GM19397 (cell line): ENCODE measurements around the gene SND1.
A peak's percentile ranks its signal among the peaks of the same experiment; 100 is the strongest.

ENCODE experiments used
- ATAC-seq: cut with Tn5 transposase; IDR thresholded peaks from one replicate; pipeline ENCODE4 v1.9.1; 2021; ENCODE audit warnings: mild to moderate bottlenecking, moderate library complexity; ENCODE audit not compliant: unreplicated experiment

The SND1 gene

DNA sequence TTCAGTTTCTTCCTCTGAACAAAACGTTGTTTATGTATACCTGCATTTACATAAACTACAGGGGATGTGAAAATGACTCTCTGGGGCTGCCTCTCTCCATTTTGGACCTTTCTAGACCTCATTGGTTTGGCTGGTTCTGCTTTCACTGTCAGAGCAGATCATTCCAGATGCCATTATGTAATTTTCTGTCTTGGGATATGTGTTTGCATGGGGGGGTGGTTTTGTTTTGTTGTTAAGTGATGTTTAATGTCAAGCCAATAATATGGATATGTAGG lies 206.9 kb downstream of the SND1 start:
- no peak for ATAC-seq

DNA sequence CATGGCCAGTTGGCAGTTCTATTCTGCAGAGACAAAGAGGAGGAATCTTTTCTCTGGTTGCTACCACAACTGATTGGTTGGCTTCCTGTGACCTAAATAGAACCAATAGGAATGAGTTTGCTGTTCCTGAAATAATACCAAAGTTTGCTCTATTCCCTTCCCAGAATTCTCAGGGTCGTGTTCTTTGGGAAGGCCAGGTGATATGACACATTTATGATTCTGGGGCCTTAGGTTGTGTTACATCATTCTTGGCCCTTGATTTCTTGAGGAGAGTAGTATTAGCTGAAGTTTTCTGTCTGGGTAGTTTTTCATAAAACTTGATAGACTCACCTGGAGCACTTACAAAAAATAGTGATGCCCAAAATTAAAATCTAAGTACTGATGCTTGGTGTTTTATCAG lies 207.3 kb downstream of the SND1 start:
- ATAC-seq = no peak

DNA sequence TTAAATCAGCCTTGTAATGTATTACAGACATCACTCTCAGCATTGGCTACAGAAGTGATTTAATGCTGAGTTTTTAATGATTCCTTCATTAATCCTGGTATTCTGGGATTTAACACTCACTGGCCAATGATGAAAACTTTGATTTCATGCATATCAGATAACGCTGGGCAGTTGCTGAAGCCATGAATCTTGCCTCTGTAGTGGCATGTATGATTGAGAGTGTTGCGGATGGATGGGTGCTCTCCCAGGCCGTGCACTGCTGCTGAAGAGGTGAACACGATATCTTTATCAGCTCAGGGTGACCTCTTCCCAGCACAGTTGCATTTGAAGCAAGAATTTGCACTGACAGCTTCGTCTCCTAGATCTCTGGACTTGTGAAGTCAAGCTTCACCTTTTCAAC lies 210.5 kb downstream of the SND1 start:
- ATAC-seq = no peak

DNA sequence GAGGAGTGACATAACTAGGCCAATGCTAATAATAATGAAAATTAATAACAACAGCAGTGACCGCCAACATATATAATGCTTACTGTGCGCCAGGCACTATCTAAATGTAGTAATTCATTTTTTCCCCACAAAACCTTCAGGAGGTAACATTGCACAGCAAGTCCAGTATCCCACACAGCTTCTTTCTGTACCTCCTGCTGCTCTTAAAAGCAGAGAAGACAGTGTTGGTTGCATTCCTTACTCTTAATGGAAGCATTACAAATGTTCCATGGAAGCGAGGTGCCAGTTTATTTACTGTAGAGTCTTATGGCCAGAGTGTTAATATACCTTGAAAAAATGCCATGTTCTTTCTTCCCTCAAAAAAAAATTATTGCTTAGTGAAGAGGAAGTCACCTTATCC lies 211.1 kb downstream of the SND1 start:
- ATAC-seq = no peak

DNA sequence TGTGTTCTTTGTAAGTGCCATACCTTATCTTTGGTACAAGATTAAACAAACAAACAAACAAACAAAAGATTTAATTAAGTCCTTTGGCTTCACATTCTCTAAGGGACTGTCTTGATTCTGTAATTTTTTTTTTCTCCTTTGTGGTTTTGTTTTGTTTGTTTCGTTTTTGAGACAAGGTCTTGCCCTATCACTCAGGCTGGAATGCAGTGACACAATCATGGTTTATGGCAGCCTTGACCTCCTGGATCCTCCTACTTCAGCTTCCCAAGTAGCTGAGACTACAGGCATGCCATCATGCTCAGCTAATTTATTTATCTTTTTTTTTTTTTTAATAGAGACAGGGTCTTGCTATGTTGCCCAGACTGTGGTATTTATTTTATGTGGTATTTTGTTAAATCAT lies 213.5 kb downstream of the SND1 start:
- ATAC-seq = no peak

DNA sequence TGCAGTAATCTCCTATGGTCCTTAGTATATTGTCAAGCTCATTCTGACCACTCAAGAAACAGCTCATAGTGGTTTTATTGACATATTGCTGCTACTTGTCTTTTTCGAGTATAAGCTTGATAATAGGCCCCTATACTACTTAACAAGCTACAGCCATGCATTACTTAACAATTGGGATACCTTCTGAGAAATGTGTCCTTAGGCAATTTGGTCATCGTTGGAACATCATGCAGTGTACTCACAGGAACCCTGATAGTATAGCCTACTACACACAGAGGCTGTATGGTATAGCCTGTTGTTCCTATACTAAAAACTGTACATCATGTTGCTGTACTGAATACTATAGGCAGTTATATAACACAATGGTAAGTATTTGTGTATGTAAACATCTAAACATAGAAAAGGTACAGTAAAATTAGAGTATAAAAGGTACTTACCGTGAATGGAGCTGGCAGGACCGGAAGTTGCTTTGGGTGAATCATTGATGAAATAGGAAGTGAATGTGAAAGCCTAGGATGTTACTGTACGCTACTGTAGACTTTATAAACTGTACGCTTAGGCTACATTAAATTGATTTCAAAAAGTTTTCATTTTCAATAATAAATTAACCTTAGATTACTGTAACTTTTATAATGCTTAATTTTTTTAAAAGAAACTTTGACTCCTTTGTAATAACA lies 218.4 kb downstream of the SND1 start:
- ATAC-seq = peak; percentile 73

DNA sequence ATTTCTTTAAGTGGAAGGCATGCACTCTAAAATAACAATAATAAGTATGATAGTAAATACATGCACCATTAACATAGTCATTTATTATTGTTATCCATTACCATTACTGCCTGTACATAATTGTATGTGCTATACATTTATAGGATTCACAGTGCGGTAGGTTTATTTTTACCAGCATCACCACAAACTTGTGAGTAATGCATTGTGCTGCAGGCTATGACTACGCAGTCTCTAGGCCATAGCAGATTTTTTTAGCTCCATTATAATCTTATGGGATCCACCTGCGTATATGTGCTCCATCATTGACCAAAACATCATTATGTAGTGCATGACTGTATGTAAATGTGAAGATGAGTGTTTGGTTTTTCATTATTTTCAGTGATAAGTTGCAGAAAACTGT lies 219.2 kb downstream of the SND1 start:
- no peak for ATAC-seq

DNA sequence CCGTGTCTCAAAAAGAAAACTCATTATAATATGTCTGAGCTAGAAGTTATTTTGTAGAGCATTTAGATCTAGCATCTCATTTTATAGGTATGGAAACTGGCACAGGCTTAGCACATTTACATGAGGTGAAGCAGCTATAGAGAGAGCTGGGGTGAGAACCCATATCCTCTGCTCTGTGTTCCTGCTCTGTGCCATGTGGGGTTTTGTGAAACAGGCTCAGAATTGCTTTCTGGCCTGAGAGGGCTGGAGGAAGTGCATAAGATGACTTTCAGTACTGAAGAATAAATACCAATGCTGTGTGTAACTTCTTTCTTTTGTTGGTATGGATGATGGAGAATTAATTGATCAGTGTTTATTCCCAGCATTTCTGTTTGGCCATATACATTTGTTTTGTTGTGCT lies 220.1 kb downstream of the SND1 start:
- ATAC-seq = peak; percentile 58

DNA sequence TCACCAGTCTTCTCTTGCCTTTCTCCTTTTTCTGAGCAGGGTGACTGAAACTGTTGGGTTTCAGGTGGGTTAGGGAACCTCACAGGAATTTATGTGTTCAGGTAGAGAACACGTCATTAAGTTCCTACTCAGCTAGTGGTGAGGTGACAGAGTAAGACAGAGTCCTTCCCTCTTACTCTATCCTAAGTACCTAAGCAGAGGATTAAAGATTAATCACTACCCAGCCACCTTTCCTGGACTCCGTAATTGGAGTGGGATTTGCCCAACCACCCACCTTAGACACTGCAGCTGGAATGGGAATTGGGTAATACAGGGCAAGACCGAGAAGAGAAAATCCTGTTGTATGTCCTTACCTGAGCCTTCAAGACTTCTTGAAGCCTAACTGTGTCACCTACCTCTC lies 221.2 kb downstream of the SND1 start:
- no peak for ATAC-seq

DNA sequence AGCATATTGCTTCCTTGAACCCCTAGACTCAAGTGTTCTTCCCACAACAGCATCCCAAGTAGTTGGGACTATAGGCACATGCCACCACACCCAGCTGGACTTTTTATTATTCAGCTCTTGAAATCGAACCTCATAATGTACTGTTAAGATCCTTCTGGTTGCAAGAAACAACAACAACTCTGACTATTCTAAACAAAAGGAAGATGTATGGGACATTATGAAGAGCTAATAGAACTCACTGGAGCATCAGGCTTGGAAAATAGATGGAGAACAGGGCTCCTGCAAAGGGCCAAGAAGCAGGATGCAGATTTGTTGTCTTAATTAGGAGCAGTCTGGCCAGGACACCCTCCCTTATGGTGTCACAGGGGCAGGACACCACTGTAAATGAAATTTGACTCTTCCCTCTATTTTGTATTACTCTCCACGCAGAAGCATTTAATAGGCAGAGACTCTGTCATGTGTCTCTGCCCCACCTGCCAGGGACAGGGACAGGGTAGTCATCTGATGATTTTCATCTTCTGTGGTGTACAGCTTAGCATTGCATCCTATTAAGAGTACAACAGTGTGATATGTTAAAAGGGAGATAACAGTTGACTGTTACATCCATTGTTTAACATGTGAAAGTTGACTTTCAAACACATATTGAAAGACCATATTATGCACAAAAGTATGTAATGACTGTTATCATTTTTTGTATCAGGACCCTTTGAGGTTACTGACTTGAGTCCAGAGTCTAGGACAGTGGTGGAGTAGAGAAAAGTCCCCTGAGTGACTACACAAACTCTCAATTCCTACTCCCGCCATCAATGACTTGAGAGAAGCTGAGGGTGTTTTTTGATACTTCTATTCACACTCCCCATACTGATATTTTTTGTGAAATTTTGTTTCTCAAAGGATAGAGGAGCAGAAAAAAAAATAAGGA lies 222.0 kb downstream of the SND1 start:
- ATAC-seq = no peak

DNA sequence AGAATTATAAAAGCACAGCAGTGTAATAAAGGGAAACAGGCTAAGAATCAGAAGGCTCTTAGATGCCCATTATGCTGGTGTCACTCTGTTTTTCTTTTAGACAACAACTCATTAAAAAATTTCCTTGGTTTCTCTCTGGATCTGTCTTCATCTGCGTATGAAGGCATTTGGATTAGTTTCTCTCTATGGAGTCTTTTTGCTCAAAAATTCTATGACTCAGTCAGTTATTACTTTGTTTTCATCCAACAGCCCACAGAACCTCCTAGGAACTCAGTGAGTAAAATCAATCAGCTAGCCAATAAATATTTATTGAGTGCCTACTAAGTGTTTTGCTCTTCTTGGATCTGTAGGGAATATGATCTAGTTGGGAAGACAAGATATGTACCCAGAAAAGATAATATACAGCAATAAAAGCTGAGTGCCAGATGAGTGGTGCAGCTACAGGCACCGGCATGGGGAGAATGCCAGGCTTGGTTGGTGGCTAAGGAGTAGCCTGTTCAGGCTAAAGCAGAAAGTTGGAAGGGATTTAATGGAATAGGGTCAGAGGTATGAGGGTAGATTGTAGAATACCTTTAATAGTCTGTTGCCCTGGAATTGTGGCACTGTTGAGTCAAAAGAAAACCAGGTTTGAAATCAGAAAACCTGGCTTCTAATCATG lies 223.1 kb downstream of the SND1 start:
- ATAC-seq = no peak

DNA sequence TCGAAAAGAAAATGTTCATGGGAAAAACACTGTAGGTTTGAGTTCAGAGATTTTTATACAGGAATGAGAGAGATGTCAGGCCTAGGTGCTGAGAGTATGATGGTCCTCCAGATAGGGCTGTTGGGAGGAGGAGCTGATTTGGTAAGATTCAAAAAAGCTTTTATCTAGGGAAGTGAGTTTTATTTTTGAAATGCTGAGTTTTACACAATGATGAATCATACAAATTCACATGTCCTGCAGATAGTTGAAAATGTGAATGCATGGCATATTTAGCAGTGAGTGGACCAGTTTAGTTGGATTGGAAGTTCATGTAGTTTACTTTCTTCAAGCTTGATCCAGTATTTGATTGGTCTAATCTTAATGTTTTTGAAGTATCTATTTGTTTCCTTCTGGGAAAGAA lies 224.4 kb downstream of the SND1 start:
- ATAC-seq = no peak

DNA sequence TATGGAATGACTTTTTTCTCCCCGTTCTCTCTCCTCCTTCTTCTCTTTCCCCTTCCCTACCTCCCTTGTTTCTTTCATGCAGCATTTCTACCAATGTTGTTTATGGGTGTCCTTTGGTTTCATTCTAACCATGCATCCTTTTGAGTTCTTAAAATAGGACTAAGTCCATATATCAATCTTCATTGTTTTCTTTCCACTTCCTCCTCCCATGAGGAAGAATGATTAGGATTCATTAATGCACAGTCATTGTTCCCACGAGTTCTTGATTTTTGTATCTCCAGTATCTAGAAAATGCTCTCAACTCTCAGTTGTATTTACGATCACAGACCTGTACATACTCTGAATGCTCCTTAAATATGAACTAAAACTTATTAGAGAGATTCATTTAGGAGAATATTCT lies 226.0 kb downstream of the SND1 start:
- no peak for ATAC-seq

DNA sequence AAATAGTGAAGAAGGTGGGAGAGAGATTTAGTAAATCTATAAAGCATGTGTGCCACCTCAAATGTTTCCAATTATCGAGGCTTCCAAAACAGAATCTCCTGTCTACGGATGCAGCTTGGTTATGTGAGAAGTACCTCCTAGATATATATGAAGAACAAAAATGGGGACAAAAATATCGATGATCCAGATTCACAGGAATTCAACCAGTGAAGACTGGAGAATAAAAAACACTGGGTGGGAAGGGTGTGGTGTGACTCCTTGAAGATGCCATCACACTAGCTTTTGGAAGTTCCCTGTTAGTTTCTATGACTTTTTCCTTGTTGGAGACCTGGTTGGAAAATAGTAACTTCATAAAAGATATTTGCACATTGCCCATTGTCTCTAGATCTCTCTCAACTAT lies 226.8 kb downstream of the SND1 start:
- ATAC-seq = no peak

DNA sequence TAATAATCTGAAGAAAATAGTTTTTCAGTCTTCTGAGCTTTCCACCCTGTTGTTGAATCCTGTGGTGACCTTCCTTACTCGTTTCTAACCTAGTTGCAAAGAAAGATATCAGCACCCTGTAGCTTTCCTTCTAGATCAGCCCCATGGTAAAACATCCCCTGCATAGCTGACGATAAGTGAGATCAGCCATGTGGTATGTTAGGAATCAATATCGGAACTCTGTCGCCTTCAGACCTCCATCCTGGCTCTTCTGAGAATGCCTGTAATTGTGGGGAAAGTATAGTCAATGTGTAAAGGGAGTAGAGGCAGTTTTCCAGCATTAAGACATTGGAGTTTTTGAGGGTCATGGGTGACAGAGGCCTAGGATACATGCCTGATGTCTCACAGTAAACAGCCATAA lies 227.4 kb downstream of the SND1 start:
- ATAC-seq = no peak

DNA sequence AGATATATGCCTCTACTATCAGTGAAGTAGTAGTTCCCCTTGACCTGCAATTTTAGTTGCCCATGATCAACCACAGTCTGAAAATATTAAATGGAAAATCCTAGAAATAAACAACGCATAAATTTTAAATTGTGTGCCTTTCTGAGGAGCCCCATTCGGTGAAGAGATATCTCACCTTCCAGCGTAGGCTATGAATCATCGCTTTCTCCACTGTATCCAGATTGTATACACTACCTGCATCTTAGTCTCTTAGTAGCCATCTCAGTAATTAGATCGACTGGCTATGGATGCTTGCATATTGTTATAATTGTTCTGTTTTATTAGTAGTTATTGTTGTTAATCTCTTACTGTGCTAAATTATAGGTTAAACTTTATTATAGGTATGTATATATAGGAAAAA lies 227.9 kb downstream of the SND1 start:
- ATAC-seq = no peak

DNA sequence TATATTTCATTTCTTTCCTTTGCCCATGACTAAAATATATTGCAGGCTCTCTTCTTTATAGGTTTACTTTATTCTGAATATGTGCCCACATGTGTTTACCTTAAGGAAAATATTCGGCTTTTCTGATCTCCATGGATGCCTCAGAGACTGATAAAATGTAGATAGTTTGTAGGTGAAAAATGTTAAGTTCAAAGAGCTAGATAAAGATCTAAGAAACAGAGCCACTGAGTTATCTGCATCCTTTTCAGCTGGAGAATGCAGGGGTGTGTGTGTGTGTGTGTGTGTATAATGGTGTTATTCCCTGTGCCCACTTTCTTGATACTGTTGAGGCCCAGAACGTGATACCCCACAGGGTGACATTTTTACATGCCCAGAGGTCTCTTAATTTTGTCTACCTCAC lies 228.5 kb downstream of the SND1 start:
- no peak for ATAC-seq

DNA sequence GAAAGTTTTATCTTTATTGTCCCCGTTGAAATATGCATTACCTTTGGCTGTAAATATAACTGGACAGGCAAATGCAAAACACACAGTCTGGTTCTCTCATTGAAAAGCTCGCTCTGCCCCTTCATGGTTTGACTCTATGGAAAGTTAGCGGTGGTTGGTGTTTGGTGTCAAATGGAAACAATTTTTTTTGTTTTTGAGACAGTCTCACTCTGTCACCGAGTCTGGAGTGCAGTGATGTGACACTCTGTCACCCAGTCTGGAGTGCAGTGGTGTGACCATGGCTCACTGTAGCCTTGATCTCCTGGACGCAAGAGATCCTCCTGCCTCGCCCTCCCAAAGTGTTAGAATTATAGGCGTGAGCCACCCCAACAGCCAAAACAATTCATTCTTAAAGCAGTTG lies 229.6 kb downstream of the SND1 start:
- peak; percentile 68 for ATAC-seq

DNA sequence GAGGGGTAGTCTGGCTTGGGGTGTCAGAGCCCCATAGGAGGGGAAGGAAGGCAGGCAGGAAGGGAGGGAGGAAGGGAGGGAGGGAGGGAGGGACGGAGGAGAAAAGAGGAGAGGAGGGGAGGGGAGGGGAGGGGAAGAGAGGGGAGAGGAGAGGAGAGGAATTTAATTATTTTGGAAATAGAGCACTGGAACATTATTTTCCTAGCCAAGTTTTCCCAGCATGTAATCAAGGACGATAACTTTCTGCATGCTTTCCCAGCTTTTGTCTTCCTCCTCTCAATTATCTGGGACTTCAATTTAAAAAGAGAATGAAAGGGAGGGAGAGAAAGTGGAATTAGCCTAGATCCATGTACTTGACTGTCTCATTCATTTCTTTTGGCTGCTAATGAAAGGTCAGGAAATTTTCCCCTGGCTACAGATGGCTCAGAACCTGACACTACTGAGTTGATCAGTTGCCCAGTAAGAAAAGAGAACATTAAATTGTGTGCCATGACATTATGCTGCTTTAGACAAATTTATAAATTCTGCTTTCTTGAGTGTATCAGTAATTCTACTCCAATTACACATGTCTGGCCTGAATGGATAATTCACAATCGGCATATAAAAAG lies 230.4 kb downstream of the SND1 start:
- no peak for ATAC-seq

DNA sequence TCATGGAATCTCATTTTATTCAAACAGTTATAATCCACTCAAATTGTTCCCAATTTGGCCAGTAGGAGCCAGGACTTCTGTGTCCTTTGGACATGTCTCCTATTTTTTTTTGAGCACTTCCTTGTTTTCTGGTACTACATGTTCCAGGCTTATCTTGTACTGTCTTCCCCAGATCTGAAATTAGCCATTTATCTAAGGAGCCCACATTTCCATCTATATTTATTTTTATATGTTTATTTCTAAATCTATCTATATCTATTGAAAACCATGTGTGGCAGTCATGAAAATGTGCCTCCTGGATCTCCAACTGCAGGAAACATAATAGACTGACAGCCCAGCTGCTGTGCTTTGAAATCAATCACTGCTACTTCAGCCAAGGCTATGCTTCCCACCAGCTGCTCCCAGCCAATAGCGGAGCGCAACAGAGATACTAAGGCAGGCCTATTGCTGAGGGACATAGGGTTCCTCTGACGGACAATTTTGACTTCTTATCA lies 232.1 kb downstream of the SND1 start:
- ATAC-seq = no peak

DNA sequence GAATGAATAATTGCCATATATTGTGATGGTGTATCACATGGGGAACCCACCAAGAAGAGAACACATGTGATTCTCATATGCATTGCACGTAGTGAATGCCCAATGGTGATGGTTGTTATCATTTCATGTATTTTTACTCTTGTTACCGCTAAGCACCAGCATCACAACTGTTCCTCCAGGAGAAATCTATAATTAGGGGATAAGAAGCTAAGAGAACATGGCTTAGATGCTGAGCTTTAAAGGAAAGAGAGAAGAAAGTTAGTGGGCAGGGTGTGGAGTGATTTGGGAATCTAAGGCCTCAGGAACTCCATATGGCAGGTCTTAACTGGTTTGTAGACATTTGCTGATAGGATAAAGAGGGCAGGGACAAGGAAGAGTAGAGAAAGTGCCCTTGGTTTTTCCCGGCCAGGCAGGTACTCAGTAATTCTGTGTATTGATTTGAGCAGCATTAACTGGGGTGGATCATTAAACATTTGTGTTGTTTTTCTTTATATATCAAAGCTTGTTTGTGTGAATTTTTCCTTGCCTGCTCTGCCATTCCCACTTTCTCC lies 233.3 kb downstream of the SND1 start:
- no peak for ATAC-seq
